HFFc6 (cell line): Measurements from ENCODE around the gene MAN1A1. TPM values are rescaled to one million over a fixed set of nuclear protein-coding genes. Genes with fewer than 3 reads are reported as not detected.

Source experiments
- DNase-seq: peaks from one replicate; pipeline ENCODE4 v3.0.0-alpha.2; 2018
- H3K27ac Mint-ChIP-seq: 2 replicates; pipeline ENCODE4 v1.8.0; 2020; ENCODE audit warnings: mild to moderate bottlenecking, mixed read lengths
- H3K27me3 Mint-ChIP-seq: 2 replicates; pipeline ENCODE4 v1.8.0; 2021; ENCODE audit warnings: mild to moderate bottlenecking, moderate library complexity, mixed read lengths; ENCODE audit not compliant: insufficient read depth
- H3K36me3 Mint-ChIP-seq: 2 replicates; pipeline ENCODE4 v1.8.0; 2021; ENCODE audit warnings: low read depth, mixed read lengths
- H3K4me1 Mint-ChIP-seq: 2 replicates; pipeline ENCODE4 v1.8.0; 2020; ENCODE audit warnings: low read depth, mixed read lengths
- H3K4me3 Mint-ChIP-seq: 2 replicates; pipeline ENCODE4 v1.8.0; 2020; ENCODE audit warnings: mild to moderate bottlenecking, moderate library complexity, mixed read lengths
- H3K9me3 Mint-ChIP-seq: 2 replicates; pipeline ENCODE4 v1.8.0; 2020; ENCODE audit warnings: mild to moderate bottlenecking, mixed read lengths
- total RNA-seq, 6 experiments: library from RNA; stranded (reverse); fragmentation: NEBNext Ultra II Directional; extraction: Animal tissue kit (Norgen Biotek cat#: 25700); gene quantifications; 2 replicates in 1 of 6; 3 replicates in 5 of 6; pipeline ENCODE4 v1.2.3, GENCODE V29; 2021
- TF ChIP-seq, protein P1 (sequence below): fragments of 200-600 bp; sonication (generic); IDR thresholded peaks from 2 replicates; pipeline ENCODE4 v1.5.0; 2021; ENCODE audit warnings: antibody characterized with exemption, mild to moderate bottlenecking

The MAN1A1 gene
- total RNA-seq, 6 experiments from 2014 or later = 0.12 to 0.64 (median 0.16) TPM

DNA sequence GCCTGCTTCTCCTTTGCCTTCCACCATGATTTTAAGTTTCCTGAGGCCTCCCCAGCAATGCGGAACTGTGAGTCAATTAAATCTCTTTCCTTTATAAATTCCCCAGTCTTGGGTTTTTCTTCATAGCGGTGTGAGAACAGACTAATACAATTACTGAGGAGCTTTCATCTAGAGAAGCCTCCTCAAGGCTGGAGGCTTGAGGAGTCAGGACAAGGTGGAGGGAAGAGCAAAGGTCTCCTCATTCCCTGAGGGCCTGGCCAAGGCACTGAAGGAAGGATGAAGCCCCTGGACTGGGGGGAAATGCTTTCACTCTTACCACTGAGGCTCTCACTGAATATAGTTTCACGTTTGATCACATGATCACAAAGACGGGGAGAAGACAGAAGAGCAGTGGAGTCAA, 118.2 kb downstream of the MAN1A1 start:
- Mint-ChIP-seq H3K27ac (no peak overlapping the region), H3K9me3 (peaks cover 10% of the 10 kb centered on the region), H3K36me3 (no peaks in the 10 kb centered on the region), H3K4me1 (no peaks in the 10 kb centered on the region), H3K4me3 (no peak overlapping the region), H3K27me3 (no peaks in the 10 kb centered on the region)
- no peak for DNase-seq
- TF ChIP-seq, protein P1, sequence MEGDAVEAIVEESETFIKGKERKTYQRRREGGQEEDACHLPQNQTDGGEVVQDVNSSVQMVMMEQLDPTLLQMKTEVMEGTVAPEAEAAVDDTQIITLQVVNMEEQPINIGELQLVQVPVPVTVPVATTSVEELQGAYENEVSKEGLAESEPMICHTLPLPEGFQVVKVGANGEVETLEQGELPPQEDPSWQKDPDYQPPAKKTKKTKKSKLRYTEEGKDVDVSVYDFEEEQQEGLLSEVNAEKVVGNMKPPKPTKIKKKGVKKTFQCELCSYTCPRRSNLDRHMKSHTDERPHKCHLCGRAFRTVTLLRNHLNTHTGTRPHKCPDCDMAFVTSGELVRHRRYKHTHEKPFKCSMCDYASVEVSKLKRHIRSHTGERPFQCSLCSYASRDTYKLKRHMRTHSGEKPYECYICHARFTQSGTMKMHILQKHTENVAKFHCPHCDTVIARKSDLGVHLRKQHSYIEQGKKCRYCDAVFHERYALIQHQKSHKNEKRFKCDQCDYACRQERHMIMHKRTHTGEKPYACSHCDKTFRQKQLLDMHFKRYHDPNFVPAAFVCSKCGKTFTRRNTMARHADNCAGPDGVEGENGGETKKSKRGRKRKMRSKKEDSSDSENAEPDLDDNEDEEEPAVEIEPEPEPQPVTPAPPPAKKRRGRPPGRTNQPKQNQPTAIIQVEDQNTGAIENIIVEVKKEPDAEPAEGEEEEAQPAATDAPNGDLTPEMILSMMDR = no peak

DNA sequence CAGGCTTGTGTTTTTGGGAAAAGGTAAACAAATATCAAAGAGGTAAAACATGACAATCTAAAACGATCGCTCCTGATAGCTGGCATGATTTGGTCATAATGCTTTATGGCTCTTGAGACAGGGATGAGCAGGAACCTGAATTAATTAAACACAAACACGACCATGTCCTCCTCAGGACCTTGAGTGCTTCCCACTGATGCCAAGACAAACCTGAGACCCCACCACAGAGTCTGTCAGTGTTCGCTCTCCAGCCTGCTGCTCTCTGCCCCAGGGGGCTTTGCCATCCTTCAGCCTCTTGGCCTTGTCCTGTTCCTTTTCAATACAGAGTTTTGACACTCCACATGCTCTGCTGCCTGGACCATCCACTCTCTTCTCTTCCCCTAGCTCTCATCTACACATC, 119.4 kb downstream of the MAN1A1 start:
- Mint-ChIP-seq H3K9me3 (peaks cover 4% of the 10 kb centered on the region), H3K27me3 (no peaks in the 10 kb centered on the region), H3K4me3 (no peak overlapping the region), H3K36me3 (no peaks in the 10 kb centered on the region), H3K27ac (no peak overlapping the region), H3K4me1 (no peaks in the 10 kb centered on the region)
- TF ChIP-seq, protein P1 = no peak
- no peak for DNase-seq

GRCh38 chr6:119227377-119227776, 122.2 kb downstream of the MAN1A1 start:
- Mint-ChIP-seq H3K27ac (no peak overlapping the region), H3K36me3 (no peaks in the 10 kb centered on the region), H3K27me3 (no peaks in the 10 kb centered on the region), H3K4me1 (no peaks in the 10 kb centered on the region), H3K4me3 (no peak overlapping the region), H3K9me3 (no peaks in the 10 kb centered on the region)
- TF ChIP-seq, protein P1 = no peak
- DNase-seq = no peak

- TF ChIP-seq, protein P1 = no peak
- Mint-ChIP-seq H3K27me3 (no peaks in the 10 kb centered on the region), H3K36me3 (no peaks in the 10 kb centered on the region), H3K4me1 (no peaks in the 10 kb centered on the region), H3K27ac (no peak overlapping the region), H3K4me3 (no peak overlapping the region), H3K9me3 (no peaks in the 10 kb centered on the region; the same call in 1 of the 2 replicates)
- no peak for DNase-seq
These were observed 123.5 kb downstream of the MAN1A1 start for GRCh38 chr6:119226089-119226488.

DNA sequence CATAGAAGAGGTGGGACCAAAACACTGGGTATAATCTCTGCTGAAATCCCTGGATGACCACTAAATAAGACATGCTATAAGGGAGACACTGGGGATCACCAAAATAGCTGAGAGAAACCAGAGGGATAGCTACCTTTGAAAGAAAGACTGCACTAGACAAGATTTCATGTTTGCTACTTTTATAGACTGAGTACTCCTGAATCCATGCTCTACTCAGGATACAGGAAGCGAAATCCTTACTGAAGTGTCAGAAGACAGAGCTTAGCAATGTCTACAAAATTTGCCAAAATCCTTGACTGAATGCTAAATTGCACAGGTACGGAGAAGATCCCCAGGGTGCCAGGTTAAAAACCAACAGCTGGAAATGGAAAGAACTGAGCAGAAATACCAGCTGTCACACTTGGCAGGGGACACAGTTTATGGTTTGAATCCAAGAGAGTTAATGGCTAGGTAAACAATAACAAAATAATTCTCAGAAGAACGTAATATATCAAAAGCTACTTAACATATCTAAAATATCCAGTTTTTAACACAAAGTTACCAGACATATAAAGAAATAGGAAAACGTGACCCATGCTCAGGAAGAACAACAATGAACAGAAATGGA, 125.4 kb downstream of the MAN1A1 start:
- TF ChIP-seq, protein P1 = no peak
- no peaks in the 10 kb centered on the region for H3K4me1 Mint-ChIP-seq

GRCh38 chr6:119220452-119220851, 129.1 kb downstream of the MAN1A1 start:
- no peaks in the 10 kb centered on the region for H3K36me3 Mint-ChIP-seq
- TF ChIP-seq, protein P1 = no peak
- no peaks in the 10 kb centered on the region for H3K4me1 Mint-ChIP-seq
- no peak overlapping the region for H3K4me3 Mint-ChIP-seq
- H3K9me3 Mint-ChIP-seq = peaks cover 4% of the 10 kb centered on the region; the same call in 1 of the 2 replicates
- no peak for DNase-seq
- no peak overlapping the region for H3K27ac Mint-ChIP-seq
- no peaks in the 10 kb centered on the region for H3K27me3 Mint-ChIP-seq

More for the DNA sequence above, 125.4 kb downstream of the MAN1A1 start:
- Mint-ChIP-seq H3K4me3 (no peak overlapping the region), H3K36me3 (no peaks in the 10 kb centered on the region), H3K9me3 (no peaks in the 10 kb centered on the region; the same call in 1 of the 2 replicates), H3K27ac (no peak overlapping the region), H3K27me3 (no peaks in the 10 kb centered on the region)
- DNase-seq = no peak
